Panc1 (cell line): ENCODE data around the gene SPEG.

Experiments used
- CTCF ChIP-seq: fragments of 450-650 bp; IDR thresholded peaks from 2 replicates; pipeline ENCODE4 v1.5.1; 2017; ENCODE audit warnings: mild to moderate bottlenecking
- REST ChIP-seq, 2 experiments: IDR thresholded peaks; 2 replicates each; pipeline ENCODE4 v1.6.1; 2011 to 2012; ENCODE audit warnings: low read depth in 2 of 2, control low read depth in 1 of 2, low read length in 1 of 2, mild to moderate bottlenecking in 1 of 2, moderate library complexity in 1 of 2; ENCODE audit not compliant: insufficient read depth in 1 of 2

GRCh38 chr2:219514836-219515235 lies 80.2 kb downstream of the SPEG start:
- TF ChIP-seq CTCF = no peak
- TF ChIP-seq REST (IDR thresholded peaks at IDR 0.05; ENCODE audit: insufficient read depth in 1 of 2, low read depth in 2 of 2, low read length in 1 of 2) = no peak
